BLaER1 treated with 17β-estradiol and CSF1 and Interleukin-3, amounts not matched to agents 10 nM and 100 nM (cell line): Measurements from ENCODE around the gene LRRN4.

ENCODE experiments used
- H3K27ac ChIP-seq, 11 experiments: shearing (Covaris generic); formaldehyde crosslinking; 2 replicates each; pipeline ENCODE4 v1.8.1; 2022
- H3K27me3 ChIP-seq, 11 experiments: shearing (Covaris generic); formaldehyde crosslinking; 2 replicates each; pipeline ENCODE4 v1.8.1; 2022
- H3K36me3 ChIP-seq, 11 experiments: shearing (Covaris generic); formaldehyde crosslinking; 2 replicates each; pipeline ENCODE4 v1.8.1; 2022
- H3K4me1 ChIP-seq, 10 experiments: shearing (Covaris generic); formaldehyde crosslinking; 2 replicates each; pipeline ENCODE4 v1.8.1; 2022
- H3K4me2 ChIP-seq, 11 experiments: shearing (Covaris generic); formaldehyde crosslinking; 2 replicates each; pipeline ENCODE4 v1.8.1; 2022
- H3K4me3 ChIP-seq, 10 experiments: shearing (Covaris generic); formaldehyde crosslinking; 2 replicates each; pipeline ENCODE4 v1.8.1; 2022
- H3K9ac ChIP-seq, 11 experiments: shearing (Covaris generic); formaldehyde crosslinking; 2 replicates each; pipeline ENCODE4 v1.8.1; 2022
- H3K9me3 ChIP-seq, 11 experiments: shearing (Covaris generic); formaldehyde crosslinking; replicated peaks in 1 of 11; 2 replicates each; pipeline ENCODE4 v1.8.1; 2022
- H4K20me1 ChIP-seq, 11 experiments: shearing (Covaris generic); formaldehyde crosslinking; 2 replicates each; pipeline ENCODE4 v1.8.1; 2022
- Cebpa-rat ChIP-seq, 11 experiments: shearing (Covaris generic); IDR thresholded peaks; 2 replicates each; pipeline ENCODE4 v1.8.1; 2022

The LRRN4 gene

GRCh38 chr20:6069669-6070068 is 15.8 kb upstream of the LRRN4 start:
- no peak overlapping the region for H3K27ac ChIP-seq
- H3K4me1 ChIP-seq = no peaks in the 10 kb centered on the region
- no peak overlapping the region for H3K9ac ChIP-seq
- no peak overlapping the region for H3K4me3 ChIP-seq
- peaks cover 0 to 36% (median 4%) of the 10 kb centered on the region in 11 experiments; a peak in 11 of 22 replicates for H3K36me3 ChIP-seq
- no peaks in the 10 kb centered on the region for H3K27me3 ChIP-seq
- no peak for TF ChIP-seq Cebpa-rat (IDR thresholded peaks at IDR 0.05)
- H3K4me2 ChIP-seq = no peak overlapping the region
- no peaks in the 10 kb centered on the region for H3K9me3 ChIP-seq
- H4K20me1 ChIP-seq = no peaks in the 10 kb centered on the region

GRCh38 chr20:6067763-6068318 is 14.0 kb upstream of the LRRN4 start:
- Histone ChIP-seq H3K36me3 (peaks cover 0 to 18% (median 4%) of the 10 kb centered on the region in 11 experiments; a peak in 8 of 22 replicates), H3K27ac (no peak overlapping the region), H3K4me2 (no peak overlapping the region), H3K4me1 (no peaks in the 10 kb centered on the region), H3K9me3 (no peaks in the 10 kb centered on the region), H3K4me3 (no peak overlapping the region), H4K20me1 (no peaks in the 10 kb centered on the region), H3K27me3 (no peaks in the 10 kb centered on the region), H3K9ac (no peak overlapping the region)
- TF ChIP-seq Cebpa-rat (IDR thresholded peaks at IDR 0.05) = no peak

- no peaks in the 10 kb centered on the region for H3K9me3 ChIP-seq
- no peaks in the 10 kb centered on the region for H3K27me3 ChIP-seq
- TF ChIP-seq Cebpa-rat (IDR thresholded peaks at IDR 0.05) = no peak
- peaks cover 0 to 10% (median 0%) of the 10 kb centered on the region in 11 experiments; a peak in 1 of 22 replicates for H3K36me3 ChIP-seq
- H3K4me1 ChIP-seq = no peaks in the 10 kb centered on the region
- H3K4me3 ChIP-seq = no peak overlapping the region
- no peak overlapping the region for H3K27ac ChIP-seq
- H4K20me1 ChIP-seq = no peaks in the 10 kb centered on the region
- no peak overlapping the region for H3K9ac ChIP-seq
- H3K4me2 ChIP-seq = no peak overlapping the region
Measured at GRCh38 chr20:6066582-6066981, 12.7 kb upstream of the LRRN4 start.

DNA sequence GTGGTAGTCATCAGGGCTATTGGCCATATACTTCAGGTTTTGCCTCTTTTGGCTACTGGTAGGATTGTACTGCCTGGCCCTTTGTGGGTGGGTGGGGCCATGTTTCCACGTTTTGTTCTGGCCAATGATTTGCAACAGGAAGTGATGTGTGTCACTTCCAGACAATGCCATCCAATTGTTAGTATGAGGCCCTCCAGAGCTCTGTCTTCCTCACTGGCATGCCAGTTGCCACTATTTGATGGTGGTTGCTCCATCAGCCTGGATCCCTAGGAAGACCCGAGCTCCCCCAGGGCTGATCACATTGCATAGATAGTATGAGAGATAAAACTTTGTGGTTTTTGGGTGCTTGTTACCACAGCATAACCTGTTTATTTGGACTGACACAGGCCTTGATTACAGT is 7.7 kb upstream of the LRRN4 start:
- no peak for TF ChIP-seq Cebpa-rat (IDR thresholded peaks at IDR 0.05)
- Histone ChIP-seq H3K27me3 (no peaks in the 10 kb centered on the region), H3K27ac (no peak overlapping the region), H3K4me3 (no peak overlapping the region), H3K9ac (no peak overlapping the region), H3K9me3 (no peaks in the 10 kb centered on the region), H3K36me3 (no peaks in the 10 kb centered on the region), H3K4me1 (peaks cover 0 to 10% (median 6%) of the 10 kb centered on the region in 10 experiments; a peak in 9 of 20 replicates), H3K4me2 (no peak overlapping the region), H4K20me1 (no peaks in the 10 kb centered on the region)

DNA sequence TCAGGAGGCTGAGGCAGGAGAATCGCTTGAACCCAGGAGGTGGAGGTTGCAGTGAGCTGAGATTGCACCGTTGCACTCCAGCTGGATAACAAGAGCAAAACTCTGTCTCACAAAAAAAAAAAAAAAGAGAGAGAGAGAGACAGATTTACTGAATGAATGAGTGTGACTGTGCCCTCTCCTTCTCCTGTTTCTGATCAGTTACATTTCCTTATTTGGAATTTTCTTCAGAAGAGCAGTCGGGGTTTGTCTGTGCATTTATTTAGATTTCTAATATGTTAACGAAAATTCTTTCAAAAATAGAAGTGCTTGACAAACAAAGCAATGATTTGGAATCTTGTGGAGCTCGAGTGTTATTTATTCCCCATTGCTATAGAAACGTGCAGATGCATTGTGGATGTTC is 6.4 kb upstream of the LRRN4 start:
- Histone ChIP-seq H3K4me2 (no peak overlapping the region), H3K36me3 (no peaks in the 10 kb centered on the region), H3K9me3 (no peaks in the 10 kb centered on the region), H3K9ac (no peak overlapping the region), H3K4me3 (no peak overlapping the region), H3K4me1 (peaks cover 0 to 10% (median 8%) of the 10 kb centered on the region in 10 experiments; a peak in 9 of 20 replicates), H3K27me3 (no peaks in the 10 kb centered on the region), H4K20me1 (no peaks in the 10 kb centered on the region), H3K27ac (no peak overlapping the region)
- no peak for TF ChIP-seq Cebpa-rat (IDR thresholded peaks at IDR 0.05)

- Histone ChIP-seq H4K20me1 (no peaks in the 10 kb centered on the region), H3K4me3 (no peak overlapping the region), H3K27ac (no peak overlapping the region), H3K9ac (no peak overlapping the region), H3K36me3 (no peaks in the 10 kb centered on the region), H3K27me3 (peaks cover 0 to 7% (median 5%) of the 10 kb centered on the region in 11 experiments; a peak in 13 of 22 replicates), H3K9me3 (no peaks in the 10 kb centered on the region), H3K4me1 (peaks cover 0 to 13% (median 9%) of the 10 kb centered on the region in 10 experiments; a peak in 9 of 20 replicates), H3K4me2 (no peak overlapping the region)
- no peak for TF ChIP-seq Cebpa-rat (IDR thresholded peaks at IDR 0.05)
Measured at GRCh38 chr20:6058684-6059295, 4.9 kb upstream of the LRRN4 start.

- H3K4me3 ChIP-seq = no peak overlapping the region
Measured at GRCh38 chr20:6057691-6058090, 3.8 kb upstream of the LRRN4 start.

DNA sequence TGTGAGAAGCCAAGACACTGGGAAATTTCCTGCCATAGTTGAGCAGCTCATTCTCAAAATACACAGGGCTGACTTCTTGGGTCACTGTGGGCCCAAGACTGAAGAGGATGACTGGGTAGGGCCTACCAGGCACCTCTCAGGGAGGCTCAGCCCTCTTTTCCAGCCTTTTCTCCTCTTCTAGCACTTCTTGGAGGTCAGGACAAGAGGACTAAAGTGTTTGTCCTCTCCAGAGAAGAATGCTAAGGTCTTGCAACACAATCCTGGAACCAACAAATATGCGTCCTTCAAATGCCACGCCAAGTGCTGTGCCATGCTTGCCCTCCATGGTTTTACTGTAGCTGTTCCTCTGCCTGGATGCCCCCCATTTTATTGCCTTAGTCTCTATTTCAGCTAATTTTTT is 3.3 kb upstream of the LRRN4 start:
- no peak for TF ChIP-seq Cebpa-rat (IDR thresholded peaks at IDR 0.05)
- no peak overlapping the region for H3K9ac ChIP-seq
- no peak overlapping the region for H3K4me3 ChIP-seq
- no peaks in the 10 kb centered on the region for H3K36me3 ChIP-seq
- peaks cover 0 to 8% (median 5%) of the 10 kb centered on the region in 11 experiments; a peak in 10 of 22 replicates for H3K9me3 ChIP-seq
- peaks cover 0 to 8% (median 0%) of the 10 kb centered on the region in 11 experiments; a peak in 2 of 22 replicates for H4K20me1 ChIP-seq
- H3K27ac ChIP-seq = no peak overlapping the region
- peaks cover 0 to 13% (median 9%) of the 10 kb centered on the region in 10 experiments; a peak in 9 of 20 replicates for H3K4me1 ChIP-seq
- peak overlapping the region in 3 of 11 experiments; percentile 7 to 36 (median 16); a peak in 4 of 22 replicates for H3K4me2 ChIP-seq
- peaks cover 15 to 23% (median 21%) of the 10 kb centered on the region in 11 experiments for H3K27me3 ChIP-seq

More at GRCh38 chr20:6057691-6058090, 3.8 kb upstream of the LRRN4 start:
- peak overlapping the region in 8 of 11 experiments; percentile 3 to 36 (median 13); a peak in 8 of 22 replicates for H3K4me2 ChIP-seq
- H3K27ac ChIP-seq = no peak overlapping the region
- no peaks in the 10 kb centered on the region for H3K36me3 ChIP-seq
- H3K27me3 ChIP-seq = peaks cover 10 to 18% (median 16%) of the 10 kb centered on the region in 11 experiments
- peaks cover 0 to 2% (median 0%) of the 10 kb centered on the region in 11 experiments; a peak in 3 of 22 replicates for H3K9me3 ChIP-seq
- TF ChIP-seq Cebpa-rat (IDR thresholded peaks at IDR 0.05) = no peak
- peaks cover 0 to 13% (median 9%) of the 10 kb centered on the region in 10 experiments; a peak in 9 of 20 replicates for H3K4me1 ChIP-seq
- H4K20me1 ChIP-seq = 0 out of 22 replicates have a peak, but pooled peaks cover 0 to 2% (median 0%) of the 10 kb centered on the region in 11 experiments
- no peak overlapping the region for H3K9ac ChIP-seq

- H3K9me3 ChIP-seq = peaks cover 0 to 12% (median 9%) of the 10 kb centered on the region in 11 experiments; a peak in 10 of 22 replicates
- no peak overlapping the region for H3K4me2 ChIP-seq
- H3K36me3 ChIP-seq = no peaks in the 10 kb centered on the region
- H3K9ac ChIP-seq = no peak overlapping the region
- no peak overlapping the region for H3K4me3 ChIP-seq
- peaks cover 0 to 13% (median 9%) of the 10 kb centered on the region in 10 experiments; a peak in 10 of 20 replicates for H3K4me1 ChIP-seq
- peaks cover 26 to 34% (median 32%) of the 10 kb centered on the region in 11 experiments for H3K27me3 ChIP-seq
- no peak overlapping the region for H3K27ac ChIP-seq
- peaks cover 0 to 11% (median 0%) of the 10 kb centered on the region in 11 experiments; a peak in 2 of 22 replicates for H4K20me1 ChIP-seq
- TF ChIP-seq Cebpa-rat (IDR thresholded peaks at IDR 0.05) = no peak
Measured at GRCh38 chr20:6055981-6056569, 2.2 kb upstream of the LRRN4 start.
